HS-5 (cell line): ENCODE results near the gene C1orf174.

Source experiments
- DNase-seq: peaks from one replicate; pipeline ENCODE4 v3.0.0-alpha.2; 2012; ENCODE audit warnings: low read depth

Gene C1orf174

DNA sequence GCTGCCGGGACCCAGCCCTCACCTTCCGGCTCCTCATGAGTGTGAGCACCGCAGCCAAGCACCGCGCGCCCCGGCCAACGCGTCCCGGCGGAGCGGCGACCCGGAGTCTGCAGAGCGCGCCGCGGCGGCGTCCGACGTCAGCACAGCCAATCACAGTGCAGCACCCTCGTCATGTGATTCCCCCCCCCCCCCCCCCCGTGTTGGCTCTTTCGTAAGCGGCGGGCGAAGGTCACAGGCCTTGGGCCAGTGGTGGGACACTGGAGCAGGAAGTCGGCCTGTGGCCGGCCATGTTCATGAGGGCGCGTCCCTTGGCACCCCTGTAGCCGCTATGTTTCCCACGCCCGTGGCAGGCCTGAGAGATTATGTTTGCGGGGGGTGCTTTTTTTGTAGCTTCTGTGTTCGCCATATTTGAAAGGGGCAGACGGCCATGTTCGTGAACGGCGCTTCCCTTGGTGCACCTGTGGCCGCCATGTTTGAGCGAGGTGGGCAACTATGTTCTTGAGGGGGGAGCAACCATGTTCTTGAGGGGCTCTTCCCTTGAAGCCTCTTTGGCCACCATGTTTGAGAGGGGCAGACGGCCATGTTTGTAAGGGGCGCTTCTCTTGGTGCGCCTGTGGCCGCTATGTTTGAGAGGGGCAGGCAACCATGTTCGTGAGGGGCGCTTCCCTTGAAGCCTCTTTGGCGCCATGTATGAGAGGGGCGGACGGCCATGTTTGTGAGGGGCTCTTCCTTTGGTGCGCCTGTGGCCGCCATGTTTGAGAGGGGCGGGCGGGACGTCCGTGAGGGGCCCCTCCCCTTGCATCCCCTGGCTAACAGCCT is at the start of gene C1orf174:
TSS of gene C1orf174 (minus strand) at position 123 of the 819 bp plus-strand sequence. CDS start at position 37, 86 bp downstream.
- peak; percentile 88 for DNase-seq

DNA sequence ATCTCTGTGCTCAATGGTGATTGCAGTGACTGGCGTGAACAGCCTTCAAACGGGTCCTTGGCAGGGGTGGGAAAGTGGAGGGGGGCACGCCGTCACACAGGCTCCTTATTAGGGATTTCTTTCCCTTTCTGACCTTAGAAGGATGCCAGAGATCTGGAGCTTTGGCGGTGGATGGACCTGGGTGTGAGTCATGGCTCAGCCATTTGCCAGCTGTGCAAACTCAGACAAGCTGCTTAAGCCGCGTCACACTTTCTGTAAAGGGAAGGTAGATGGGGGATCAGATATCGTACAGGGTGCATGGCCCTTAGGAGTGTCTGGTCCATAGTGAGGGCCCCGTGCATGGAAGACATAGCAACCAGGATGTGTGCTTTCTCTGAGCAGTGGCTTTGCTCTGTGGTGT is 48.3 kb upstream of the C1orf174 start:
- DNase-seq, result no peak

DNA sequence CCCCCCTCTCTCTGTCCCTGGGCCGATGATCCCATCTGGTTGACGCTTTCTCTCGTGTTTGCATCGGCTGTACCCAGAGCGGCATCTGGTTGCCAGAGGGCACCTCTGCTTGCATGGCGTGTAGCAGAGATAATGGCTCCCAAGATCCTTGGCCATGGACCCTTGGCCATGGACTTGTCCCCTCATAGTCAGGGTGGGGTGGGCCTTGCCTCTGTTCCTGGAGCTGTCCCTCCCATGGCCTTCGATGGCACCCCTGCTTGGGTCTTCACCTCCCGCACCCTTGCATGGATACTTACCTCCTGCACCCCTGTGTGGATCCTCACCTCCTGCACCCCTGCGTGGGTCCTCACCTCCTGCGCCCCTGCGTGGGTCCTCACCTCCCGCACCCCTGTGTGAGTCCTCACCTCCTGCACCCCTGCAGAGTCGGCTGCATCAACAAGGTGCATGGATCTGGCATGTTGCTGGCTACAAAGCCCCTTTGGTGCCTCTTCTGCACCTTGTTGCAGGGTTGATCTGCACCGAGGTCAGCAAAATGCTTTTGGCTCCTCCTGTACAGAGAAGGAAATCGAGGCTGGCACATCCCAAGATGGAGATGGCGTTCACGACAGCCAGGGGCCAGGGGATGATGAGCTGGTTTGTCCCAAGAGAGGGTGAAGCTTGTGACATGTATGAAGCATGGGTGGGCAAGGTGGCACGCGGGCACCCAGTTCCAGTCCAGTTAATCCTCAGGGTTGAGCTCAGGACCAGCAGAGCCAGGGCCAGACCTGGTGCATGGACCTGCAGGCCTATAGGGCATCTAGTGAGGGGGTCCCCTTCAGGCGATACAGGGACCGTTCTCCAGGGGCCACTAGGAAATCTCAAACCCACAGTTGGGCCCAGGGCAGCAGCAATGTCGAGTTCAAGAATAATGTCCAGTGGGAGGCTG is 46.1 kb upstream of the C1orf174 start:
- no peak for DNase-seq

DNA sequence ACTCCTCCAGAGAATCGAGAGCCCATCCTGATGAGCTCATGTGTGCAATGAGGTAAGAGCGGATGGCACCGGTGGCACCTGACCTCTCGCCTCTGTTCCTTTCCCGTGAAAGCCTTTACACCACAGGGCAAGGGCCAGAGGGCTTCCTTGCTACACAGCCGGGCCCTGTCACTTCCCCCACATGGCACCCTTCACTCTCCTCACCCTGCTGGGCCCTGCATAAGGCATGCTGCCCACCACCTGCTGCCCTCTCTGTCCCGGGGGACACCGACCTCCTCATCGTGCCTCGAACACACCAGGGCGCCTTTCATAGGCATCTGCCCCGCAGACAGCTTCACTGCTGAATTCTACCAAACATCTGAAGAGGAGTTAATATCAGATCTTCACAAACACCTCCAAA is 45.1 kb upstream of the C1orf174 start:
- no peak for DNase-seq

DNA sequence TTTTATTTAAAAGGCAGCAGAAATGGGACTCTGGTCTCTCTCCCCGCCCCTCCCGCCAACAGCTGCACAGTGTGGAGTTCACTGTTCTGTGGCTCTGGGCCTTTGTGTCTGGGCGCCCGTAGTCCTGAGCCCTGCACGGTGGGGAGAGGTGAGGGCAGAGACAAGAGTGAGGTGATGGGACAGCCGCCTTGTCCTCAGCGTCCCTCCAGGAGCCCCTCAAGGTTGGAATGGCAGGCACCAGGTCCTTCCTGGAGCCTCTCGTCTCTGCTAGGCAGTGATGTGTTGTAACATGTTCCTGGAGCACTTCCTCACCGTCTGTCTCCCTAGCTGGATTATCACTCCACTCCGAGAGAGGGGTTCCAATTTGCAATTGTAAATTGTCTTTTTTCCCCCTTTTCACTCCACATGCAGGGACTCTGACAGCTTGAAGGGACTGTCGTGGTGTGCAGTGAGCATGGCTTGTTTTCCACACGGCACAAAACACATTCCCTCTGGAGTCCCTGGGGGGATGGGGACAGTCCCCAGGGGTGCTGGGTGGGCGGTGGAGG is 44.6 kb upstream of the C1orf174 start:
- DNase-seq, result no peak

DNA sequence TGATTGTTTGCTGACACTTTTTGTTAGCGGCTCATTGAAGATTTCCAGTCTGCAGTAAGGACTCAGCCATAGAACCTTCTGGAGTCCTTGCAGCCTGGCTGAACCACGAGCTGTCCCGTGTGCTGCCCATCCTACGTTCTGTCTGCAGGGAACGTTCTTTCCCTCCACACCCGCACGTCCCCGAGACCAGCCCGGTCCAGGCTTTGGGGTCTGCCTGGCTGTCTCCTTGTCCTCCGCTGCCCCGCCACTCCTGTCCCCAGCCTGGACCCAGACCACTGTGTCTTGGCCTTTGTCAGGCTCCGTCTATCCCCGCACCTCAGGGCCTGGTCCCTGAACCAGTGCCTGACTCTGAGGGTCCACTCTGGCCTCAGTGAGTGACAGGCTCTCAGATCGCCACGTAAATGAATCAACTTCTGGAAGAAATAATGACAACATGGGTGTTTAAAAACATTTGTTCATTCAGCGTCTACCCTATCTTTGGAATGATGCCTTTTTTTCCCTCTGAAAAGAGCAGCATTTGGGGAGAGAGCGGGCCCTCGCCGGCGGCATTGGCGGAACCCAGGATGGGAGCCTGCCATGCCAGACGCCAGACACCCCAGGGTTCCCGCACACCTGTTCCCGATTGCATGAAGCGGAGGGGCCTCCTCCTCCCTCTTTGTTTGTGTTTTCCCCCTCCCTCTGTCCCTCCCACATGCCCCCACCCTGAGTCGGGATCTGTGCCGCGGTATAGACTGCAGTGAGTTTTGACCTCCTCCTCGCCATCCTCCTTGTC is 43.9 kb upstream of the C1orf174 start:
- no peak for DNase-seq

DNA sequence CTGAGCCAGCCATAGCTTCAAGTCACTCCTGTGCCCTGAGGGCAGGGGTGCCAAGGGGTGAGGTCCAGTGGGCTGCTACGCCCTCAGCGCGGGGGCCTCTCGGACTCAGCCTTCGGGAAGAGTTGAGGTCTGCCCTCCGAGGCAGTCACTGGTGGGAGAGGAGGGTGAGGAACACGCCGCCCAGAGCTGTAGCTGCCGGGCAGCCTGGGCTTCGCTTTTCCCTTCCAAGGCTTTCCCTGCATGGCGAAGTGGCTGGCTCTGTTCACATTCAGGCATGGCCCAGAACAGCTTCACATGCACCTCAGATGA is 43.0 kb upstream of the C1orf174 start:
- DNase-seq, result no peak

DNA sequence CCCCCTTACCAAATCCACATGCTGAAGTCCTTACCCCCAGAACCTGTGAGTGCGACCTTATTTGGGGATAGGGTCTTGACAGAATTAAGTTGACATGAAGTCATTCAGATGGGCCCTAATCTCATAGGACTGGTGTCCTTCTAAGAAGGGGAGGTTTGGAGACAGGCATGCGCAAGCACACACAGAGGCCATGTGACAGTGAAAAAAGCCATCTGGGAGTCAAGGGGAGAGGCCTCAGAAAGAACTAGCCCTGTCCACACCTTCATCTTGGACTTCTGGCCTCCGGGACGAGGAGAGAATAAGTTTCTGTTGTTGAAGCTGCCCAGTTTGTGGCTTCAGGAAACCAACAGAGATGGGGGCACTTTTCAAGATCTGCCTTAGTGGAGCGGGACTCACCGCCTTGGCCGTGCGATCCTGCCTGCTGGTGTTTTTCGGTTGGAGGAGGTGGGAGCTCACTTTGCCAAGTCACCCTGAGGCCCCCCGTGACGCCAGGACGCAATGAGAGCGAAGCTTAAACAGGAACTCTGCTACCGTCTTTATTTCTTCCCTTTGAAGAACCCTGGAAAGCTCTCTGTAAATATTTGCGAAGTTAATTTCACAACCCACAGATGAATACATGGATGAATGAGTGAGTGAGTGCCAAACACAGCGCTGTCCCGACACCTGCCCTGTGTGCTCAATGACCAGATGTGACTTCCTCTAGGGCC is 42.5 kb upstream of the C1orf174 start:
- DNase-seq, result no peak

DNA sequence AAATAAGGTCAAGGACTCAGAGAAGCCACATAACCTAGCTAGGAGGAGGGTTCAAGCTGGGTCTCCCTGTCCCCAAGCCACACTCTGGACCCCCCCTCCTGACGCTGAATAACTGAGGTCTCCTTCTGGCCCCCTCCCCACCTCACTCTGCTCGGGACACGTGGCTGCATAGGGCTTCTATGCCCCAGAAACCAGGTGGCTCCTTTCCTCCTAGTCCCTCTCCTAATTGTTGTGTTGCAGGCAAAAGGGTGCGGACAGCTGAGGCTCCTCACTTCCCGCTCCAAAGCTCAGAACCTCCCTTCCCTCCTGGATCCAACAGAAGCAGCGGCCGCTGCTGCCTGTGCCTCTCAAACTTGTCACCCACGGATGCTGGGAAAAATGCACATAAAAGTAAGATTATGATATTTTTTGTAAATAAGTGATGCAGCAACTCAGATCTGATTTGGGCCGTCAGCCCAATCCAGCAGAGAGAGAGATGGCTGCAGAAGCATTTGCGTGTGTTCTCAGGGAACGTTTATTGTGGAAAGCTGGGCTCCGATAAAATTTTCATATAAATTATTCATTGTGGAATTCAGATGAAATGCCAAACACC is 40.8 kb upstream of the C1orf174 start:
- no peak for DNase-seq

DNA sequence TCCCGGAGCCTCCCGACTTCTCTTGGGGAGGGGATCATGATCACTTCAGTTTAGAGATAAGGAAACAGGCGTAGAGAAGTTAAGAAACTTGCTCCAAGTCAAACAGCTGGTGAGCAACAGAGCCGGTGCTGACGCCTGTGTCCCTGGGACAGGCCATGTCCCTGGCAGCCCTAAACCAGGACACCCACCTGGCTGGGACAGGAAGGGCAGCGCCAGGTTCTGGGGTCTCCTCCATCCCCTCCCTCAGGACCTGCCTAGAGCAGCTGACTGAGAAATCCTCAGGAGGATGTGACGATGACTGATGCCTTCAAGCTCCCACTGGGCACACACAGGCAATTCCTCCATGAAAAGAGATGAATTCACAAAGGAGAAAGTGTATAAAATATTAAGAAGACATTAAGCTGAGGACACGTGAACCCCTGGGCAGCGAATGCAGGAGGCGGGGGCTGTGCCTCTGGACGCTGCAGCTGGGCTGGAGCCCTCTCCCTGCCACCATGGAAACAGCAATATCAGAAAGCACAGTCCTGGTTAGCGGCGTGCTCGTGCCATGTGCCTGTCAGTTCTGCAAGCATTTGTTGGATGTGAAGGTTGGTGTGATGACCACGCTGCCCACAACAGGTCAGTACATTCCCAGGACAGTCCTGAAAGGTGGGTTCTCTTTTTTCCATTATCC is 40.1 kb upstream of the C1orf174 start:
- no peak for DNase-seq

DNA sequence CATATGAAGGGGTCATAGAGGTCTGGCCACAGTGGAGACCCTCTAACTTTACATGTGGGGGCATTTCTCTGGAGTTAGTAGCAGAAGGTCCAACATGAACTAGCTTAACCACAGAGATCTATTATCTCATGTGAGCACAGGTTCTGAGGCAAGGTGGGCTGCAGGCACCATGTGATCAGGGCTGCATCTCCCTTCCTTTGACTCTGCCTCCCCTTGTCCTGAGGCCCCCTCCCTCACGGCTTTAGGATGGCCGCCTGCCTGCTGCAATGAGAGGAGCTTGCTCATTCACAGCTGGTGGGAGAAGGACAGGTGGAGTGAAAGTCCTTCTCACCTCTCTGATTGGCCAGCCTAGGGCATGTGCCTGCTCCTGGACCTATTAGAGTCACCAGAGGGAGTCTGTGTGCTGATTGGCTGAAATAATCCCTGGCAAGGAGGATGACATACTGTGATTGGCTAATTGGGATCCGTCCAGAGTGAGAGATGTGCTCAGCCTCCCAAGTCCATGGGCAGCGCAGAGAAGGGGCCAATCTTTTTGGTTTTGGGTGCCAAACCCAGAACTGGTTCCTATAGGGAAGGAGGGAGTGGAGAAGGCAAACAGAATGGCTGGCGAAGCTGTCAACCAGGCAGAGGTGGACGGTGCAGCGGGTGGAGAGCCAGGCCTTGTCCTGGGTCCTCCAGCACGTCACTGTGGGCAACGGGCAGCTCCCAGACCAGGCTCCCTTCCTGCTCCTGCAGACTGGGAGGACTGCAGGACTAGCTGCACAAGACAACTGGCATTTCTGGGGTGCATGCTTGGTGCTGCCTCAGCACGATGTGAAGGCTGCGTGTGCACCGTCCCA is 39.4 kb upstream of the C1orf174 start:
- DNase-seq, result no peak

DNA sequence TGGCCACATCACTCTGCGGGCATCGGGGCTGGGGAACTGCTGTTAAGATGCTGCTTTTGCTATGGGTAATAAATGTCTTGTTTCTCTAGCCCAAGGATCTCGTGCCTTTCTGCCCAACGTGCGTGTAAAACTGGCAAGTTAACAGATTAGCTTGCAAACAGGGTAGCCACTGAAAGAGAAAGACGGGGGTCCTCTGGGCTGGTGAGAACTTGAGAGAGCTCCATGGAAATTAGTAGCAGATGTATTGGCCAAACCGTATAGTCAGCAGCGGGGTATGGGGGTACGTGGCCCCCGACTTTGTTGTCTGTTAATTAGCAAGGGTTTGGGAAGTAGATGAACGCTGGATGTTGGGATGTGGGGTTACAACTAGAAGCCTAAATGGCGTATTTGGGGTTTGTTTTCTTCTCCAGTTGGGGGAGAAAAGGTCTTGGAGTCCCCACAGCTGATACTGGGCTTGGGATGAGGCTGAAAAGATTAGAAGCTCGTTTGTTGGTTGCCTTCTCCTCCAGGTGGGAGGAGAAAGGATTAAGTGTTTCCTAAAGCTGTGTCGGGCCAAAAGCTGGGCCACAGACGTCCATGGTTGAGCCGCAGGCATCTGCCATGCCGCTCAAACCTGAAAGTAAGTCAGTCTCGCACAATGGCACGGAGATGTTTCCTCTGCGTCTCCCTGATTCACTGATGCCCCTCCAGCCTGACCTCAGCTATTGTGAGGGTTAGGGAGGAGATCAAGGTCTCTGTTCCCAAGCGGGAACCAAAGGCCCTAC is 32.3 kb upstream of the C1orf174 start:
- DNase-seq, result no peak

DNA sequence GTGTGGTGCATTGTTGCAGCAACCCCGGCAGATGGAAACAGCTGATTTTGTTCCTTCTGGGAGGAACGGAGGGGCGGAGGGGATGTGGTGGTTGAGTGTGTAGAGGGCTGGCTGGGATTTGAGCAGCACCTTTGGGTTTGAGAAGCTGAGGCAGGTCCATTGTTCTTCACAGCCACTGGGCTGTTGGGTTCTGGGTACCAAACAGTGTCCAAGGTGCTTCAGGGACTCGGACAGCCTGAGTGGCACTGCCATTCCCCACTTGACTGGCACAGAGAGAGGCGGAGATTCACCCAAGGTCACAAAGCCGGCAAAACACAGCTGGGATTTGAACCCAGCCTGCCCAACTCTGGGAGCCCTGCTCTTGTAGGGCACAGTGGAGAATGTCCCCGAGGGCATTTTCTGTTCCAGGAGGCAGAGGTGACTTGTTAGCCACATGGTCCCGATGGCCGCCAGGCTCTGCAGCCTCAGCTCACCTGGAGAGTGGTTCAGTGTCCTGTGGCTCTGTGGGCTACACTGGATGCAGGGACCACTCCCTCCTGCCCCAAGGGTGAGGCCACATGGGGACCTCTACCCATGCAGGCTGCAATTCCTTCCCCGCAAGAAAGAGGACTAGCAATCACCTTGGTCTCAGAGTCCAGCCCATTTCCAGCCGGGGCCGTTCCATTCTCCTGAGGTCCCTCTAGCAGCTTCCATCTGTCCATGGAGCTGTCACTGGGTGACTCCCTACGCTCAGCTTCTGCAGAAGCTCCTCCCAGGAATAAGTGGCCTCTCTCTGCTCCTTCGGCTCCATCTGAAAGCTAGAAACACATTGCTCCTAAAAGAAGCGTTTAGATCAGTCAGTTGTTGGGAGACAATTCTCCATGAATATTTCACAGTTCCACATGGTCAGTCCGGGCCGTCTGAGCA is 31.2 kb upstream of the C1orf174 start:
- DNase-seq, result no peak

DNA sequence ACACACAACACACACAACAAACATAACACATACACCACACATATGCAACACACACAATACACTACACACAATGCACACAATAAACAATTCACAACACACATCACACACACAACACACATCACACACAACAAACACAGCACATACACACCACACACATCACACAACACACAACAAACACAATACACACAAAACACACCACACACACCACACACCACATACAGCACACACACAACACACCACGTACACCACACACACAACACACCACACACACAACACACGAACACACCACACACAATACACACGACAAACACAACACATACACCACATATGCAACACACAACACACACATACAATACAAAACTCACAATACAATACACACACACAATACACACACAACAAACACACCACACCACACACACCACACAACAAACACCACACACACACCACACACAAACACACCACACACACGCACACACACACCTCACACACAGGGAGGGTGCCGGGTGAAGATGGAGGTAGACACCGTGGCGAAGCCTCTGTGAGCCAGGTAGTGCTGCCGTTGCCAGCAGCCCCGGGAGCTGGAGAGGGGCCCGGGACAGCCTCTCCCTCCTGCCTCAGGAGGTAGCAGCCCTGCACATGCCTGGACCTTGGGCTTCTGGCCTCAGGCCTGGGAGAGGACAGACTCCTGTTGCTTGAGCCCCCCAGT is 30.4 kb upstream of the C1orf174 start:
- no peak for DNase-seq

DNA sequence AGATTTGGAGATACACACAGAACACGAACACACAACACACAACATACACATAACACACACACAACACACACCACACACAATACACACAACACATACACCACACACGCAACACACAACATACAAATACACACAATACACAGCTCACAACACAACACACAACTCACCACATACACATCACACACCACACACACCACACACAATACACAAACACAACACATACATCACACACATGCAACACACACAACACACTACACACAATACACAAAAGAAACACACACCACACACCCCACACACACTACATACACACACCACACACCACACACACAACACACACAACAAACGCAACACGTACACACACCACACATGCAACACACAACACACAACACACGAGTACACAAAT is 29.1 kb upstream of the C1orf174 start:
- no peak for DNase-seq

DNA sequence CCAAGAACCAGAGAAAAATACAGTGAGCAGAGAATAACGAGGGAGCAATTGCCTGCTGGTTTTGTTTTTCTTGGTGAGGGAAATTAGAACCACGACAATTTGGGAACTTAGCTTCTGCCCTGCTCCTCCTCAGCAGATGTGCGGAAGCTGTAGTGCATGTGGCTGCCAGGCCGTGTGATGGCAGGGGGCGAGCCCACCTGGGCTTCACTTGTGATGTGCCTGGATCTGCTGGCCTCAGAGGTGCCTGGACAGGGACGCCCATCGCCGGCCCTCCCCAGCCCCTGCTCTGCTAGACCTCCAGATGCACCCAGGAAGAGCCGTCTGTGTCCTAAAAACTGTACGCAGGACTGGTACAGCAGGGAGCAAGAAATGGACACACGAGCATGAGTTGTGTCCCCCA is 28.5 kb upstream of the C1orf174 start:
- DNase-seq, result no peak

DNA sequence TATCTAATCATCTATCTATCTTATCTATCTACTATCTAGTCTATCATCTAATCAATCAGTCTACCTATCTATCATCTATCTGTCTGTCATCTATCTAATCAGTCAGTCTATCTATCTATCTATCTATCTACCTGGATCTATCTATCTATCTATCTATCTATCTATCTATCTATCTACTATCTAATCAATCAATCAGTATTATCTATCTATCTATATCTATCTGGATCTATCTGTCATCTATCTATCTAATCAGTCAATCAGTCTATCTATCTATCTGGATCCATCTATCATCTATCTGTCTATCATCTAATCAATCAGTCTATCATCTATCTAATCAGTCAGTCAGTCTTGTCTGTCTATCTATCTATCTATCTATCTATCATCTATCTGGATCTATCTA is 26.9 kb upstream of the C1orf174 start:
- no peak for DNase-seq
